Epithelial cell of proximal tubule (primary cell): ENCODE results near the gene POLE3. TPM values are rescaled to one million over a fixed set of nuclear protein-coding genes. Genes with fewer than 3 reads are reported as not detected.
A peak's percentile ranks its signal among the peaks of the same experiment; 100 is the strongest.
"Not testable (repeated sequence)": the region's sequence is repeated elsewhere in the genome, so short reads cannot be mapped to it uniquely, and the experiment has no call there.

Source experiments
- DNase-seq: peaks from one replicate; pipeline ENCODE4 v3.0.0-alpha.2; 2011; ENCODE audit warnings: low read depth
- H3K4me3 ChIP-seq: 2 replicates; pipeline ENCODE4 v1.5.1; 2011; ENCODE audit warnings: low read depth, mild to moderate bottlenecking, low read length
- CTCF ChIP-seq: conservative IDR thresholded peaks from 2 replicates; pipeline ENCODE4 v1.5.1; 2012; ENCODE audit warnings: low read depth, mild to moderate bottlenecking, low read length
- total RNA-seq: library from RNA; depleted of rRNA; stranded (reverse); fragments of >200 nt; gene quantifications from 2 replicates; pipeline ENCODE4 v1.2.3, GENCODE V29; 2015

Gene POLE3
- total RNA-seq, 1 donor from 2014 or later: 46.1 TPM

GRCh38 chr9:113425072-113425471, 14.6 kb upstream of the POLE3 start:
- no peak for DNase-seq

GRCh38 chr9:113421726-113422125, 11.3 kb upstream of the POLE3 start:
- TF ChIP-seq CTCF: no peak
- no peak for DNase-seq
- H3K4me3 ChIP-seq: no peak overlapping the region

More at GRCh38 chr9:113425072-113425471, 14.6 kb upstream of the POLE3 start:
- TF ChIP-seq CTCF: no peak
- no peak overlapping the region for H3K4me3 ChIP-seq

GRCh38 chr9:113417370-113417769, 6.9 kb upstream of the POLE3 start:
- no peak for TF ChIP-seq CTCF
- DNase-seq: no peak
- no peak overlapping the region for H3K4me3 ChIP-seq

GRCh38 chr9:113416149-113416721, 5.8 kb upstream of the POLE3 start:
- TF ChIP-seq CTCF: no peak
- DNase-seq: no peak
- no peak overlapping the region for H3K4me3 ChIP-seq

- no peak for DNase-seq
- TF ChIP-seq CTCF: no peak
Observed at GRCh38 chr9:113409883-113410206, 630 bp downstream of the POLE3 start.

GRCh38 chr9:113409481-113409880, 994 bp downstream of the POLE3 start:
- TF ChIP-seq CTCF: no peak
- peak overlapping the region; percentile 84 for H3K4me3 ChIP-seq
- no peak for DNase-seq

More at GRCh38 chr9:113409883-113410206, 630 bp downstream of the POLE3 start:
- peak overlapping the region; percentile 84 for H3K4me3 ChIP-seq

GRCh38 chr9:113406873-113407511, 3.5 kb downstream of the POLE3 start:
- TF ChIP-seq CTCF: peak; percentile 83
- H3K4me3 ChIP-seq: not testable (repeated sequence)
- peak; percentile 12 for DNase-seq

GRCh38 chr9:113406353-113406752, 4.1 kb downstream of the POLE3 start:
- not testable (repeated sequence) for H3K4me3 ChIP-seq, DNase-seq
